DOHH2 (cell line): ENCODE data around the gene CTSE.

Source experiments
- CTCF ChIP-seq: fragments of 200-600 bp; sonication (generic); IDR thresholded peaks from one replicate; pipeline ENCODE4 v1.5.1; 2014; ENCODE audit warnings: antibody characterized with exemption, mild to moderate bottlenecking, low read depth, low read length; ENCODE audit not compliant: poor library complexity, severe bottlenecking
- EZH2phosphoT487 ChIP-seq: fragments of 200-600 bp; sonication (generic); IDR thresholded peaks from 2 replicates; pipeline ENCODE4 v1.6.1; 2017; ENCODE audit warnings: borderline replicate concordance, mild to moderate bottlenecking, antibody characterized with exemption, low read length, moderate library complexity, mixed read lengths

- no peak for TF ChIP-seq CTCF
- TF ChIP-seq EZH2phosphoT487 = no peak
These were observed 37.4 kb downstream of the CTSE start for GRCh38 chr1:205986292-205986691.
